IPS-20b (cell line): ENCODE measurements around the gene LHCGR.
"Not testable (repeated sequence)": the region's sequence is repeated elsewhere in the genome, so short reads cannot be mapped to it uniquely, and the experiment has no call there.

ENCODE experiments used
- H3K27ac ChIP-seq: one replicate; pipeline ENCODE4 v1.5.1; 2013; ENCODE audit warnings: low read length
- H3K27me3 ChIP-seq: 2 replicates; pipeline ENCODE4 v1.6.1; 2013; ENCODE audit warnings: mild to moderate bottlenecking, low read length, inconsistent platforms; ENCODE audit not compliant: insufficient read depth
- H3K36me3 ChIP-seq: 2 replicates; pipeline ENCODE4 v1.6.1; 2013; ENCODE audit warnings: low read depth, mild to moderate bottlenecking, inconsistent platforms, low read length, moderate library complexity; ENCODE audit not compliant: insufficient read depth
- H3K4me1 ChIP-seq: 2 replicates; pipeline ENCODE4 v1.6.1; 2013; ENCODE audit warnings: mild to moderate bottlenecking, control low read depth, inconsistent platforms, low read length, moderate library complexity; ENCODE audit not compliant: insufficient read depth
- H3K4me3 ChIP-seq: 2 replicates; pipeline ENCODE4 v1.5.1; 2013; ENCODE audit warnings: mild to moderate bottlenecking, low read length, inconsistent platforms
- H3K9ac ChIP-seq: 2 replicates; pipeline ENCODE4 v1.6.1; 2013; ENCODE audit warnings: low read depth, mild to moderate bottlenecking, inconsistent platforms, low read length, moderate library complexity
- H3K9me3 ChIP-seq: 2 replicates; pipeline ENCODE4 v1.6.1; 2013; ENCODE audit warnings: mild to moderate bottlenecking, low read depth, low read length, inconsistent platforms; ENCODE audit not compliant: insufficient read depth

Gene LHCGR

GRCh38 chr2:48719480-48720177 lies 35.9 kb downstream of the LHCGR start:
- Histone ChIP-seq H3K4me1 (peaks cover 17% of the 10 kb centered on the region), H3K27me3 (no peaks in the 10 kb centered on the region), H3K4me3 (no peak overlapping the region), H3K9ac (no peak overlapping the region), H3K27ac (no peak overlapping the region), H3K9me3 (no peaks in the 10 kb centered on the region), H3K36me3 (no peaks in the 10 kb centered on the region)

- no peak overlapping the region for H3K27ac ChIP-seq
- no peaks in the 10 kb centered on the region for H3K27me3 ChIP-seq
- H3K4me1 ChIP-seq: peaks cover 17% of the 10 kb centered on the region
- no peaks in the 10 kb centered on the region for H3K36me3 ChIP-seq
- no peak overlapping the region for H3K9ac ChIP-seq
- H3K9me3 ChIP-seq: no peaks in the 10 kb centered on the region
- no peak overlapping the region for H3K4me3 ChIP-seq
Measured at GRCh38 chr2:48717846-48718245, 37.7 kb downstream of the LHCGR start.

GRCh38 chr2:48715956-48716355 lies 39.6 kb downstream of the LHCGR start:
- H3K4me1 ChIP-seq: peaks cover 17% of the 10 kb centered on the region
- no peaks in the 10 kb centered on the region for H3K36me3 ChIP-seq
- H3K27me3 ChIP-seq: no peaks in the 10 kb centered on the region
- H3K27ac ChIP-seq: no peak overlapping the region
- no peak overlapping the region for H3K4me3 ChIP-seq
- H3K9ac ChIP-seq: no peak overlapping the region
- no peaks in the 10 kb centered on the region for H3K9me3 ChIP-seq

GRCh38 chr2:48715042-48715899 lies 40.3 kb downstream of the LHCGR start:
- Histone ChIP-seq H3K4me3 (no peak overlapping the region), H3K9me3 (no peaks in the 10 kb centered on the region), H3K4me1 (peaks cover 17% of the 10 kb centered on the region), H3K9ac (no peak overlapping the region), H3K27me3 (no peaks in the 10 kb centered on the region), H3K27ac (no peak overlapping the region), H3K36me3 (no peaks in the 10 kb centered on the region)

- H3K4me1 ChIP-seq: peaks cover 11% of the 10 kb centered on the region
- H3K27ac ChIP-seq: no peak overlapping the region
- no peak overlapping the region for H3K4me3 ChIP-seq
- no peaks in the 10 kb centered on the region for H3K36me3 ChIP-seq
- H3K9ac ChIP-seq: no peak overlapping the region
- no peaks in the 10 kb centered on the region for H3K9me3 ChIP-seq
- no peaks in the 10 kb centered on the region for H3K27me3 ChIP-seq
Measured at GRCh38 chr2:48714245-48714644, 41.3 kb downstream of the LHCGR start.

GRCh38 chr2:48713647-48714046 lies 41.9 kb downstream of the LHCGR start:
- no peak overlapping the region for H3K4me3 ChIP-seq
- no peaks in the 10 kb centered on the region for H3K9me3 ChIP-seq
- peaks cover 11% of the 10 kb centered on the region for H3K4me1 ChIP-seq
- no peaks in the 10 kb centered on the region for H3K27me3 ChIP-seq
- no peak overlapping the region for H3K9ac ChIP-seq
- no peak overlapping the region for H3K27ac ChIP-seq
- no peaks in the 10 kb centered on the region for H3K36me3 ChIP-seq

GRCh38 chr2:48712151-48712550 lies 43.4 kb downstream of the LHCGR start:
- Histone ChIP-seq H3K9me3 (no peaks in the 10 kb centered on the region), H3K27ac (no peak overlapping the region), H3K27me3 (no peaks in the 10 kb centered on the region), H3K9ac (no peak overlapping the region), H3K36me3 (no peaks in the 10 kb centered on the region), H3K4me3 (no peak overlapping the region), H3K4me1 (peaks cover 7% of the 10 kb centered on the region; the same call in 1 of the 2 replicates)

- no peak overlapping the region for H3K9ac ChIP-seq
- H3K27ac ChIP-seq: no peak overlapping the region
- no peaks in the 10 kb centered on the region for H3K9me3 ChIP-seq
- no peaks in the 10 kb centered on the region for H3K36me3 ChIP-seq
- H3K4me1 ChIP-seq: peaks cover 7% of the 10 kb centered on the region; the same call in 1 of the 2 replicates
- no peaks in the 10 kb centered on the region for H3K27me3 ChIP-seq
- H3K4me3 ChIP-seq: no peak overlapping the region
Measured at GRCh38 chr2:48711343-48711742, 44.2 kb downstream of the LHCGR start.

- Histone ChIP-seq H3K4me3 (no peak overlapping the region), H3K9me3 (no peaks in the 10 kb centered on the region), H3K27ac (no peak overlapping the region), H3K27me3 (no peaks in the 10 kb centered on the region), H3K36me3 (no peaks in the 10 kb centered on the region), H3K4me1 (no peaks in the 10 kb centered on the region), H3K9ac (no peak overlapping the region)
Measured at GRCh38 chr2:48709096-48710034, 46.2 kb downstream of the LHCGR start.

- Histone ChIP-seq H3K27me3 (no peaks in the 10 kb centered on the region), H3K27ac (no peak overlapping the region), H3K9ac (no peak overlapping the region), H3K4me3 (no peak overlapping the region), H3K4me1 (no peaks in the 10 kb centered on the region), H3K36me3 (no peaks in the 10 kb centered on the region), H3K9me3 (no peaks in the 10 kb centered on the region)
Measured at GRCh38 chr2:48707466-48707865, 48.1 kb downstream of the LHCGR start.

- H3K27ac ChIP-seq, H3K9ac ChIP-seq, H3K9me3 ChIP-seq, H3K4me1 ChIP-seq, H3K27me3 ChIP-seq, H3K36me3 ChIP-seq, H3K4me3 ChIP-seq: not testable (repeated sequence)
Measured at GRCh38 chr2:48703621-48704020, 51.9 kb downstream of the LHCGR start.
